NT2/D1 (cell line): ENCODE results near the gene PLPPR2.

Experiments
- SUZ12 ChIP-seq: IDR thresholded peaks from 2 replicates; pipeline ENCODE4 v1.6.1; 2011; ENCODE audit not compliant: insufficient read length, insufficient read depth; ENCODE audit errors: extremely low read depth
- YY1 ChIP-seq: IDR thresholded peaks from 2 replicates; pipeline ENCODE4 v1.6.1; 2011; ENCODE audit not compliant: insufficient read length, insufficient read depth
- ZNF274 ChIP-seq: IDR thresholded peaks from 2 replicates; pipeline ENCODE4 v1.6.1; 2011; ENCODE audit warnings: mild to moderate bottlenecking, low read depth, low read length

DNA sequence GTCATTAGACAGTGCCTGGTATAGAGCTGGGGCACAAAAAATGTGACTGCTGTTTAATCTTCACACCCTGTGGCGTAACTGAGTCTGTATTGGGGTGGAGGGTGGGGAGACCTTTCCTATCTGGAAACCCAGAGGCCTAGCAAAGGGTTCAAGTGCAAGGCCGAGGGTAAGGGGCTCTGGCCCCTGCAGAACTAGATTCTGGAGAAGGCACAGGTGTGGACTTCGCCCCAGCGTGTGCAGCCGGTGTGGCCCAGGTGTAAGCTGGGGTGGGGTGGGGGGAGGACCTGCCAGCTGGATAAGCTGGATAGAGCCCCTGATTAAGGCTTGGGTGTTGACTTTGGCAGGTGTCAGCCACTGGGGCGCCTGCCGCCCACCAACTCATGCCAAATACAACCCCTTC, 17.1 kb upstream of the PLPPR2 start:
- TF ChIP-seq ZNF274, result no peak
- no peak for TF ChIP-seq YY1
- TF ChIP-seq SUZ12, result no peak
